ENCODE results near the gene RIPK4. TPM values are rescaled to one million over a fixed set of nuclear protein-coding genes. Genes with fewer than 3 reads are reported as not detected.

Gene RIPK4
- total RNA-seq, 1 experiment from 2014 or later: 16.0 TPM

GRCh38 chr21:41691205-41692184, 75.4 kb downstream of the RIPK4 start:
- Histone ChIP-seq H3K27ac (ENCODE audit: low read depth, low read length, poor library complexity, severe bottlenecking) (no peak overlapping the region), H3K36me3 (ENCODE audit: insufficient read depth, low read length, poor library complexity, severe bottlenecking) (no peaks in the 10 kb centered on the region), H3K9me3 (ENCODE audit: low read depth, low read length, poor library complexity, severe bottlenecking) (no peaks in the 10 kb centered on the region), H3K4me3 (ENCODE audit: low read depth, low read length, poor library complexity, severe bottlenecking) (no peak overlapping the region), H3K27me3 (replicated peaks; ENCODE audit: insufficient read depth, low read depth, low read length, poor library complexity) (no peaks in the 10 kb centered on the region), H3K4me1 (ENCODE audit: insufficient read depth, low read length, poor library complexity, severe bottlenecking) (no peaks in the 10 kb centered on the region)
- POLR2A ChIA-PET (ENCODE audit: low non-redundant PET): no interaction called here
- BruUV-seq (replicated peaks): no TSS peak
- CTCF ChIA-PET: no interaction called here
- intact Hi-C loops (cut with micrococcal nuclease; ENCODE audit: unreplicated experiment): no loop called here
- DNase-seq (ENCODE audit: low spot score): no peak
- TF ChIP-seq CTCF (conservative IDR thresholded peaks at IDR 0.05; ENCODE audit: low read depth, low read length) (no peak), EZH2 (IDR thresholded peaks at IDR 0.05; ENCODE audit: borderline replicate concordance, low read depth, low read length, poor library complexity, severe bottlenecking) (no peak)

Small RNA genes lying within 50 kb of the gene (microRNA-seq; reads per million reads assigned to microRNA genes)
- gene MIR6814: 3.5 reads per million, percentile 9 among the genes with 10 or more reads in this experiment

Other genes with a start within 250 kb of the RIPK4 start
- gene PRDM15, start 112.3 kb upstream of the RIPK4 start, total RNA-seq (2021): 16.7 and 17.8 TPM in 2 replicates
- 9.2 and 10.8 TPM in 2 replicates for gene C2CD2, start 187.0 kb upstream of the RIPK4 start, total RNA-seq (2021)
- 19.5 and 20.7 TPM in 2 replicates for gene ZBTB21, start 243.3 kb upstream of the RIPK4 start, total RNA-seq (2021)